HL-60 (cell line): ENCODE measurements around the gene WDR83.

Source experiments
- DNase-seq, 2 experiments: peaks; one replicate each; pipeline ENCODE4 v3.0.0-alpha.2; 2010 to 2020; ENCODE audit warnings: low read depth in 1 of 2, low spot score in 1 of 2
- H3K27ac ChIP-seq: fragments of 250-450 bp; sonication (Bioruptor Pico); replicated peaks from 2 replicates; pipeline ENCODE4 v1.5.1; 2020; ENCODE audit warnings: mild to moderate bottlenecking, moderate library complexity
- H3K27me3 ChIP-seq: fragments of 250-450 bp; sonication (Bioruptor Pico); 2 replicates; pipeline ENCODE4 v1.5.1; 2021; ENCODE audit warnings: mild to moderate bottlenecking, moderate library complexity; ENCODE audit not compliant: insufficient read depth, poor library complexity, severe bottlenecking
- H3K4me3 ChIP-seq: replicated peaks from 2 replicates; pipeline ENCODE4 v1.5.1; 2011; ENCODE audit warnings: mild to moderate bottlenecking, control low read depth, low read length; ENCODE audit not compliant: insufficient read depth
- GABPA ChIP-seq: IDR thresholded peaks from 2 replicates; pipeline ENCODE4 v1.6.1; 2012; ENCODE audit warnings: low read depth
- POLR2AphosphoS5 ChIP-seq: IDR thresholded peaks from 2 replicates; pipeline ENCODE4 v1.6.1; 2012; ENCODE audit warnings: low read depth
- REST ChIP-seq: IDR thresholded peaks from 2 replicates; pipeline ENCODE4 v1.6.1; 2012; ENCODE audit warnings: low read depth; ENCODE audit not compliant: insufficient replicate concordance
- SPI1 ChIP-seq: IDR thresholded peaks from 2 replicates; pipeline ENCODE4 v1.6.1; 2012; ENCODE audit warnings: low read depth, mild to moderate bottlenecking, borderline replicate concordance
- TF ChIP-seq, protein P1 (sequence below): IDR thresholded peaks from one replicate; pipeline ENCODE4 v1.5.1; 2011; ENCODE audit warnings: low read length, control low read depth, inconsistent platforms; ENCODE audit not compliant: insufficient read depth

Gene WDR83

GRCh38 chr19:12722566-12723380 is 56.2 kb downstream of the WDR83 start:
- Histone ChIP-seq H3K4me3 (peak overlapping the region; percentile 88), H3K27me3 (no peaks in the 10 kb centered on the region), H3K27ac (peak overlapping the region; percentile 93)
- peak; percentile 99 for DNase-seq
- TF ChIP-seq POLR2AphosphoS5 (peak; percentile 57; the same call in 1 of the 2 replicates), REST (no peak), SPI1 (no peak), GABPA (peak; percentile 64)
- TF ChIP-seq, protein P1, sequence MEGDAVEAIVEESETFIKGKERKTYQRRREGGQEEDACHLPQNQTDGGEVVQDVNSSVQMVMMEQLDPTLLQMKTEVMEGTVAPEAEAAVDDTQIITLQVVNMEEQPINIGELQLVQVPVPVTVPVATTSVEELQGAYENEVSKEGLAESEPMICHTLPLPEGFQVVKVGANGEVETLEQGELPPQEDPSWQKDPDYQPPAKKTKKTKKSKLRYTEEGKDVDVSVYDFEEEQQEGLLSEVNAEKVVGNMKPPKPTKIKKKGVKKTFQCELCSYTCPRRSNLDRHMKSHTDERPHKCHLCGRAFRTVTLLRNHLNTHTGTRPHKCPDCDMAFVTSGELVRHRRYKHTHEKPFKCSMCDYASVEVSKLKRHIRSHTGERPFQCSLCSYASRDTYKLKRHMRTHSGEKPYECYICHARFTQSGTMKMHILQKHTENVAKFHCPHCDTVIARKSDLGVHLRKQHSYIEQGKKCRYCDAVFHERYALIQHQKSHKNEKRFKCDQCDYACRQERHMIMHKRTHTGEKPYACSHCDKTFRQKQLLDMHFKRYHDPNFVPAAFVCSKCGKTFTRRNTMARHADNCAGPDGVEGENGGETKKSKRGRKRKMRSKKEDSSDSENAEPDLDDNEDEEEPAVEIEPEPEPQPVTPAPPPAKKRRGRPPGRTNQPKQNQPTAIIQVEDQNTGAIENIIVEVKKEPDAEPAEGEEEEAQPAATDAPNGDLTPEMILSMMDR: no peak

DNA sequence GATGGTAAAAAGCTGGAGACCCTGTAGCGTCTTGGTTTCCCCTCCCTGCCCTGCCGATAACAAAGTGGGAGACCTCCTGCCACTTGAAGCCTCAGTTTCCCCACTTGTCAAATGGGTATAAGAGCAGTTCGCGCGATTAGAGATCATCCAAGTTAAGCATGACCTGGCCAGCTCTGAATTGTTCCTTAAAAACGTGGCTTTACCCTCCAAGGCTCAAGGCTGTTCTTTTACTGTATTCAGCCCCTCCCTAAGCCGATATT is 56.7 kb downstream of the WDR83 start:
- TF ChIP-seq POLR2AphosphoS5 (no peak), GABPA (no peak), REST (no peak), SPI1 (no peak)
- TF ChIP-seq, protein P1: no peak
- H3K4me3 ChIP-seq: peak overlapping the region; percentile 88
- DNase-seq: peak in 1 of 2 experiments; percentile 21
- no peaks in the 10 kb centered on the region for H3K27me3 ChIP-seq
- peak overlapping the region; percentile 93 for H3K27ac ChIP-seq

DNA sequence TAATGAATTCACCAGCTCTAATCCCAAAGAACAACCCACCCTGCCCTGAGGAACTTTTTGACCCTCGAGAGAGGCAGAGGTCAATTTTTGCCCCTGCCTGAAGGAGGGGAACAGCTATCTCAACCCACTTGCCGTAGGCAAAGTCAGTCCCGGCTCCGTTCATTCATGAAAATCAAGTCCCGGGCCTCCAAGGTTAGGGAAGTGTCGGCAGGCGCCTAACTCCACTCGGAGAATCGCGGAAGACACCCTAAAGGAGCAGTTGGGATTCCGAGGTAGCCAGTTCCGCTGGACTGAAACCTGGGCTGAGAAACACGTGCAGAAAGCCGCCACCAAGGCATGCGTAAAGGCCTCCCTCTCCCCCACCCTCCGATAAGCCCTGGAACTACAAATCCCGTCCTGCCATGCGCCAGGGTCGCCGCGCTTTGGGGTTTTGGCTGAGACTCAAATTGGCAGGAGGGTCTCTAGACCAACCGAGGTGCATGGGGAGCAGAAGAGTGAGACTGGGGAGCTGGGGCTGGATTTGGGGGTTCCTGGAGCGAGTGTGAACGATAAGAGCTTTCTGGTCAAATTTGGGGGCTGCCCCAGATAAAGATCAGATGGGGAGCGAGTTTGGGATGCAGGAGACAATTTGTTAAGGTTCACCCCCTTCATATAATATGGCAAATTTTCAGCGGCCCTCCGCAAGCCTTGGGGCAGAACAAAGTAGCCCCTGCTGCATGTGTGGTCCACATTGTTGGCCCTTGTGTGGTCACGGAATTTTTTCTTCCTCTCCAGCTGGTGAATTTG is 57.2 kb downstream of the WDR83 start, which contains the start of gene TNPO2:
TSS of gene TNPO2 (minus strand) at position 292 of the 786 bp plus-strand sequence. CDS start 2,955 bp downstream, outside the sequence.
- H3K4me3 ChIP-seq: peak within 1 kb of the TSS; percentile 88
- peak within 1 kb of the TSS; percentile 93 for H3K27ac ChIP-seq
- TF ChIP-seq SPI1 (no peak), POLR2AphosphoS5 (peak; percentile 72), GABPA (no peak), REST (no peak)
- TF ChIP-seq, protein P1: no peak
- peak; percentile 76 to 86 for DNase-seq
- no peaks in the 10 kb centered on the region for H3K27me3 ChIP-seq
